Measurements from ENCODE around the gene YIF1B. TPM values are rescaled to one million over a fixed set of nuclear protein-coding genes. Genes with fewer than 3 reads are reported as not detected.

YIF1B gene
- polyA plus RNA-seq, 1 donor (not counting 4 experiments of a cell fraction or from before 2014, with no cell fraction given) = 38.1 TPM

DNA sequence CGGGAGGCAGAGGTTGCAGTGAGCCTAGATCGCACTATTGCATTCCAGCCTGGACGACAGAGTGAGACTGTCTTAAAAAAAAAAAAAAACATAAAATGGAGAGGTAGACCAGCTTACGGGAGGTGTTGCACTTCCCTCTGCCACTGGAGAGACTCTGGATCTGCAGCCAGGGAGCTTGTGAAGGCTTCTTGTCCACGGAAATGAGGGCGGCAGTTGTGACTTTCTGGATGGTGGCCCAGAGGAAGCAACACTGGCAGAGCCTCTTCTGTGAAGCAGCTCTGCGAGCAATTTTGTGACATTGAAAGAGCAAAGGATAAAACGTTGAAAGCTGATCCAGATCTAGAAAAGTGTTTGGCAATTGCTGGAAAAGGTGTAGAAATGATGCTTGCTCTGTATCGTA is 41.0 kb downstream of the YIF1B start:
- DNase-seq (ENCODE audit: low read depth, low spot score) = no peak
- H3K36me3 ChIP-seq (ENCODE audit: control insufficient read depth in 2 of 2, extremely low read depth in 1 of 2, insufficient read depth in 2 of 2, low read length in 2 of 2) = peaks cover 14 to 36% of the 10 kb centered on the region in 2 experiments
- peaks cover 5% of the 10 kb centered on the region for H3K9me1 ChIP-seq (ENCODE audit: control insufficient read depth, extremely low read depth, insufficient read depth, low read length)
- no peak overlapping the region for H3K9ac ChIP-seq (ENCODE audit: control insufficient read depth, extremely low read depth, insufficient read depth, low read length)
- H3K4me1 ChIP-seq (ENCODE audit: control insufficient read depth, extremely low read depth, insufficient read depth, low read length) = peaks cover 26% of the 10 kb centered on the region
- H4K20me1 ChIP-seq (ENCODE audit: control insufficient read depth, extremely low read depth, insufficient read depth, low read length) = peaks cover 41% of the 10 kb centered on the region
- H3K79me2 ChIP-seq (ENCODE audit: control insufficient read depth, insufficient read depth, low read length) = peaks cover 97% of the 10 kb centered on the region
- no peaks in the 10 kb centered on the region for H3K9me3 ChIP-seq (ENCODE audit: control insufficient read depth, low read depth, low read length)
- dilution Hi-C loops (cut with MboI; ENCODE audit: extremely low pct_ligation_motif_present, low sequenced_read_pairs) = no loop called here
- H3K27me3 ChIP-seq (ENCODE audit: control insufficient read depth, extremely low read depth, insufficient read depth, low read length) = no peaks in the 10 kb centered on the region
- no peak for FAIRE-seq
- no peak overlapping the region for H3K4me2 ChIP-seq (ENCODE audit: control insufficient read depth, extremely low read depth, insufficient read depth, low read depth, low read length)
- no peak overlapping the region for H3K4me3 ChIP-seq (ENCODE audit: control insufficient read depth in 2 of 3, extremely low read depth in 1 of 3, insufficient read depth in 2 of 3, low read depth in 1 of 3, low read length in 3 of 3)
- H2AFZ ChIP-seq (ENCODE audit: control insufficient read depth, low read length) = no peak overlapping the region
- H3K27ac ChIP-seq (ENCODE audit: control insufficient read depth, insufficient read depth, low read length) = no peak overlapping the region
- TF ChIP-seq EZH2 (IDR thresholded peaks at IDR 0.05; ENCODE audit: low read length) = no peak
- TF ChIP-seq, protein P1, sequence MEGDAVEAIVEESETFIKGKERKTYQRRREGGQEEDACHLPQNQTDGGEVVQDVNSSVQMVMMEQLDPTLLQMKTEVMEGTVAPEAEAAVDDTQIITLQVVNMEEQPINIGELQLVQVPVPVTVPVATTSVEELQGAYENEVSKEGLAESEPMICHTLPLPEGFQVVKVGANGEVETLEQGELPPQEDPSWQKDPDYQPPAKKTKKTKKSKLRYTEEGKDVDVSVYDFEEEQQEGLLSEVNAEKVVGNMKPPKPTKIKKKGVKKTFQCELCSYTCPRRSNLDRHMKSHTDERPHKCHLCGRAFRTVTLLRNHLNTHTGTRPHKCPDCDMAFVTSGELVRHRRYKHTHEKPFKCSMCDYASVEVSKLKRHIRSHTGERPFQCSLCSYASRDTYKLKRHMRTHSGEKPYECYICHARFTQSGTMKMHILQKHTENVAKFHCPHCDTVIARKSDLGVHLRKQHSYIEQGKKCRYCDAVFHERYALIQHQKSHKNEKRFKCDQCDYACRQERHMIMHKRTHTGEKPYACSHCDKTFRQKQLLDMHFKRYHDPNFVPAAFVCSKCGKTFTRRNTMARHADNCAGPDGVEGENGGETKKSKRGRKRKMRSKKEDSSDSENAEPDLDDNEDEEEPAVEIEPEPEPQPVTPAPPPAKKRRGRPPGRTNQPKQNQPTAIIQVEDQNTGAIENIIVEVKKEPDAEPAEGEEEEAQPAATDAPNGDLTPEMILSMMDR (optimal IDR thresholded peaks at IDR 0.05 in 1 of 3, IDR thresholded peaks at IDR 0.05 in 1 of 3, conservative IDR thresholded peaks at IDR 0.05 in 1 of 3; ENCODE audit: extremely low read depth in 1 of 3, insufficient read depth in 2 of 3, low read length in 3 of 3) = no peak

DNA sequence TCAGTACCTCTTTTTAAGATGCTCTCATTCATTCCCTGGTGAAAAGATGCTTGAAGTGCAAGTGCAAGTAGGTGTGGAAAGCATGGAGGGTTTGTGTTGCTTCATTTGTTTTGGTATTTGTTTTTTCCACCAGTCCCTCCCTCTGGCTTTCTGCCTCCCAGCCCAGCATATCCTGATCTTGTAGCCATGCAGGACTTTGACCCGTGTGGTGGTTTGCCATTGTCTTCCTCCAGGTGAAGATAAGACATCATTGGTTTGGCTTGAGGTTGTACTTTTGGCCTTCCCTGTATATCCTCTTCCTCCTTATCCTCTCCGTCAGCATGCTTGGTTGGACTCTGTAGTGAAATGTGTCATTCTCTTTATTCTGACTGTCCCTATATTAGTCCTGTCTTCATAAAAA is 42.2 kb downstream of the YIF1B start:
- no peaks in the 10 kb centered on the region for H3K27me3 ChIP-seq (ENCODE audit: control insufficient read depth, extremely low read depth, insufficient read depth, low read length)
- TF ChIP-seq, protein P1 (optimal IDR thresholded peaks at IDR 0.05 in 1 of 3, IDR thresholded peaks at IDR 0.05 in 1 of 3, conservative IDR thresholded peaks at IDR 0.05 in 1 of 3; ENCODE audit: extremely low read depth in 1 of 3, insufficient read depth in 2 of 3, low read length in 3 of 3) = no peak
- no peak for TF ChIP-seq EZH2 (IDR thresholded peaks at IDR 0.05; ENCODE audit: low read length)
- H3K27ac ChIP-seq (ENCODE audit: control insufficient read depth, insufficient read depth, low read length) = no peak overlapping the region
- FAIRE-seq = no peak
- peaks cover 5% of the 10 kb centered on the region for H3K9me1 ChIP-seq (ENCODE audit: control insufficient read depth, extremely low read depth, insufficient read depth, low read length)
- H3K9ac ChIP-seq (ENCODE audit: control insufficient read depth, extremely low read depth, insufficient read depth, low read length) = no peak overlapping the region
- no peaks in the 10 kb centered on the region for H3K9me3 ChIP-seq (ENCODE audit: control insufficient read depth, low read depth, low read length)
- no peak overlapping the region for H3K4me2 ChIP-seq (ENCODE audit: control insufficient read depth, extremely low read depth, insufficient read depth, low read depth, low read length)
- peaks cover 44% of the 10 kb centered on the region for H4K20me1 ChIP-seq (ENCODE audit: control insufficient read depth, extremely low read depth, insufficient read depth, low read length)
- H3K4me1 ChIP-seq (ENCODE audit: control insufficient read depth, extremely low read depth, insufficient read depth, low read length) = peaks cover 28% of the 10 kb centered on the region
- H2AFZ ChIP-seq (ENCODE audit: control insufficient read depth, low read length) = no peak overlapping the region
- DNase-seq (ENCODE audit: low read depth, low spot score) = no peak
- no peak overlapping the region for H3K4me3 ChIP-seq (ENCODE audit: control insufficient read depth in 2 of 3, extremely low read depth in 1 of 3, insufficient read depth in 2 of 3, low read depth in 1 of 3, low read length in 3 of 3)
- dilution Hi-C loops (cut with MboI; ENCODE audit: extremely low pct_ligation_motif_present, low sequenced_read_pairs) = no loop called here
- peaks cover 97% of the 10 kb centered on the region for H3K79me2 ChIP-seq (ENCODE audit: control insufficient read depth, insufficient read depth, low read length)
- H3K36me3 ChIP-seq (ENCODE audit: control insufficient read depth in 2 of 2, extremely low read depth in 1 of 2, insufficient read depth in 2 of 2, low read length in 2 of 2) = peaks cover 14 to 28% of the 10 kb centered on the region in 2 experiments
